Measurements from ENCODE around the gene ADAMTS16.

The ADAMTS16 gene

GRCh38 chr5:5291357-5291756, 151.2 kb downstream of the ADAMTS16 start:
- no peak for TF ChIP-seq CTCF (conservative IDR thresholded peaks at IDR 0.05; ENCODE audit: low read length)
- no peak for DNase-seq (ENCODE audit: low read depth)

GRCh38 chr5:5293029-5293428, 152.9 kb downstream of the ADAMTS16 start:
- DNase-seq (ENCODE audit: low read depth), result no peak
- TF ChIP-seq CTCF (conservative IDR thresholded peaks at IDR 0.05; ENCODE audit: low read length), result no peak
- no peak overlapping the region for H3K4me3 ChIP-seq (ENCODE audit: low read length)

More at GRCh38 chr5:5291357-5291756, 151.2 kb downstream of the ADAMTS16 start:
- no peak overlapping the region for H3K4me3 ChIP-seq (ENCODE audit: low read length)

GRCh38 chr5:5294429-5294828, 154.3 kb downstream of the ADAMTS16 start:
- H3K4me3 ChIP-seq (ENCODE audit: low read length), result no peak overlapping the region
- no peak for DNase-seq (ENCODE audit: low read depth)
- no peak for TF ChIP-seq CTCF (conservative IDR thresholded peaks at IDR 0.05; ENCODE audit: low read length)

DNA sequence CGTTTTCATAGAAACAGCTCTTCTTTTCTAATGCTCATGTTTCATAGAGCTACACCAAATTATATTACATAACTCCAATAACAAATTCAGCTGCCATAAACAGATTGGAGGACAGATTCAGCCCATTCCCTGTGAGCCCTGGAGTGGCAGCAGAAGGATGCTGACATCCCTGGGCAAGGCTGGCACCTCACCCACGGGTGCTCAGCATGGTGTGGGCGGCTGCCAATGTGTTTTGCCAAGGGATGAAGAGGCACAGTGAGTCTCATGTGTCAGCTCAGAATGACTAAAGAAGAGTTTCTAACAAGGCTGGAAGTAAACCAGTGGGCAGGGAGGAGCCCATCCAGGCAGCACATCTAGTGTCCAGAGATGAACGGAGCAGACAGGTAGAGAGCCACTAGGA, 155.2 kb downstream of the ADAMTS16 start:
- H3K4me3 ChIP-seq (ENCODE audit: low read length), result no peak overlapping the region
- TF ChIP-seq CTCF (conservative IDR thresholded peaks at IDR 0.05; ENCODE audit: low read length), result no peak
- no peak for DNase-seq (ENCODE audit: low read depth)

GRCh38 chr5:5296051-5296450, 155.9 kb downstream of the ADAMTS16 start:
- no peak for TF ChIP-seq CTCF (conservative IDR thresholded peaks at IDR 0.05; ENCODE audit: low read length)
- DNase-seq (ENCODE audit: low read depth), result no peak

GRCh38 chr5:5297432-5298067, 157.4 kb downstream of the ADAMTS16 start:
- no peak for TF ChIP-seq CTCF (conservative IDR thresholded peaks at IDR 0.05; ENCODE audit: low read length)
- no peak for DNase-seq (ENCODE audit: low read depth)
- H3K4me3 ChIP-seq (ENCODE audit: low read length), result no peak overlapping the region

More at GRCh38 chr5:5296051-5296450, 155.9 kb downstream of the ADAMTS16 start:
- no peak overlapping the region for H3K4me3 ChIP-seq (ENCODE audit: low read length)

- DNase-seq (ENCODE audit: low read depth), result no peak
- no peak for TF ChIP-seq CTCF (conservative IDR thresholded peaks at IDR 0.05; ENCODE audit: low read length)
- H3K4me3 ChIP-seq (ENCODE audit: low read length), result no peak overlapping the region
Observed at GRCh38 chr5:5298068-5298633, 158.0 kb downstream of the ADAMTS16 start.

Measured in AG10803 (cell line).